SU-DHL-6 (cell line): ENCODE results near the gene BMP7.

Experiments
- H2AFZ ChIP-seq: fragments of 200-600 bp; sonication (generic); 2 replicates; pipeline ENCODE4 v1.6.1; 2014; ENCODE audit warnings: low read depth, mild to moderate bottlenecking, moderate library complexity, mixed read lengths, antibody characterized with exemption, low read length; ENCODE audit not compliant: severe bottlenecking
- H3F3A ChIP-seq: fragments of 200-600 bp; shearing (Covaris generic); 2 replicates; pipeline ENCODE4 v1.6.0; 2016; ENCODE audit warnings: antibody characterized with exemption, mild to moderate bottlenecking; ENCODE audit not compliant: insufficient read depth
- H3K27ac ChIP-seq: fragments of 200-600 bp; sonication (generic); 2 replicates; pipeline ENCODE4 v1.5.1; 2016; ENCODE audit warnings: low read depth, mild to moderate bottlenecking, low read length, moderate library complexity, mixed read lengths
- H3K27me3 ChIP-seq: fragments of 200-600 bp; sonication (generic), shearing (Covaris generic); 2 replicates; pipeline ENCODE4 v1.6.0; 2014; ENCODE audit warnings: mild to moderate bottlenecking, low read length
- H3K36me3 ChIP-seq: fragments of 200-600 bp; sonication (generic); 2 replicates; pipeline ENCODE4 v1.6.1; 2014; ENCODE audit warnings: mild to moderate bottlenecking, low read length, mixed read lengths
- H3K4me2 ChIP-seq: fragments of 300-600, 200-600 bp; shearing (Covaris generic), sonication (generic); 2 replicates; pipeline ENCODE4 v1.6.0; 2014; ENCODE audit warnings: low read length, low read depth, mild to moderate bottlenecking; ENCODE audit not compliant: poor library complexity, severe bottlenecking
- H3K4me3 ChIP-seq: fragments of 200-600 bp; sonication (generic); 2 replicates; pipeline ENCODE4 v1.5.1; 2014; ENCODE audit warnings: antibody characterized with exemption, low read length, mild to moderate bottlenecking, mixed read lengths; ENCODE audit not compliant: insufficient read depth, poor library complexity, severe bottlenecking
- H3K79me2 ChIP-seq: fragments of 200-600 bp; sonication (generic); 2 replicates; pipeline ENCODE4 v1.6.1; 2014; ENCODE audit warnings: mild to moderate bottlenecking, low read length, moderate library complexity; ENCODE audit not compliant: insufficient read depth
- H3K9ac ChIP-seq: fragments of 200-600 bp; sonication (generic); 2 replicates; pipeline ENCODE4 v1.7.0; 2014; ENCODE audit warnings: mild to moderate bottlenecking, low read length
- H3K9me2 ChIP-seq: fragments of 200-600 bp; sonication (generic); replicated peaks from 2 replicates; pipeline ENCODE4 v1.6.1; 2014; ENCODE audit warnings: low read length; ENCODE audit not compliant: insufficient read depth
- H3K9me3 ChIP-seq: fragments of 200-600 bp; sonication (generic); 2 replicates; pipeline ENCODE4 v1.6.1; 2014; ENCODE audit warnings: low read length, mixed read lengths; ENCODE audit not compliant: insufficient read depth
- H4K20me1 ChIP-seq: fragments of 200-600 bp; sonication (generic); 2 replicates; pipeline ENCODE4 v1.6.1; 2014; ENCODE audit warnings: low read depth, mild to moderate bottlenecking, antibody characterized with exemption, low read length, moderate library complexity, mixed read lengths
- CTCF ChIP-seq: fragments of 200-600 bp; sonication (generic); IDR thresholded peaks from one replicate; pipeline ENCODE4 v1.5.1; 2017; ENCODE audit warnings: antibody characterized with exemption, mild to moderate bottlenecking, low read length, moderate library complexity; ENCODE audit not compliant: insufficient read depth, poor library complexity, severe bottlenecking
- EZH2phosphoT487 ChIP-seq: fragments of 200-600 bp; sonication (generic), shearing (Covaris generic); conservative IDR thresholded peaks from 2 replicates; pipeline ENCODE4 v1.6.1; 2018; ENCODE audit warnings: mild to moderate bottlenecking, antibody characterized with exemption, low read length, moderate library complexity, mixed read lengths

The BMP7 gene

GRCh38 chr20:57213291-57213690 is 53.1 kb downstream of the BMP7 start:
- TF ChIP-seq CTCF (no peak), EZH2phosphoT487 (no peak)
- no peak overlapping the region for H3K9ac ChIP-seq
- H3K9me2 ChIP-seq = no peaks in the 10 kb centered on the region
- peaks cover 79% of the 10 kb centered on the region for H3K79me2 ChIP-seq
- no peaks in the 10 kb centered on the region for H3F3A ChIP-seq
- H3K4me2 ChIP-seq = no peak overlapping the region
- H3K36me3 ChIP-seq = peaks cover 5% of the 10 kb centered on the region; the same call in 1 of the 2 replicates
- H4K20me1 ChIP-seq = no peaks in the 10 kb centered on the region; the same call in 1 of the 2 replicates
- H3K27me3 ChIP-seq = no peaks in the 10 kb centered on the region
- no peaks in the 10 kb centered on the region for H3K9me3 ChIP-seq
- H2AFZ ChIP-seq = no peak overlapping the region
- H3K4me3 ChIP-seq = no peak overlapping the region
- H3K27ac ChIP-seq = no peak overlapping the region

- no peaks in the 10 kb centered on the region for H3K9me3 ChIP-seq
- H3F3A ChIP-seq = no peaks in the 10 kb centered on the region
- no peak overlapping the region for H3K27ac ChIP-seq
- no peaks in the 10 kb centered on the region for H3K9me2 ChIP-seq
- H4K20me1 ChIP-seq = no peaks in the 10 kb centered on the region; the same call in 1 of the 2 replicates
- no peaks in the 10 kb centered on the region for H3K27me3 ChIP-seq
- H3K79me2 ChIP-seq = peaks cover 83% of the 10 kb centered on the region
- no peak overlapping the region for H3K9ac ChIP-seq
- H3K36me3 ChIP-seq = peaks cover 7% of the 10 kb centered on the region; the same call in 1 of the 2 replicates
- no peak overlapping the region for H3K4me3 ChIP-seq
- TF ChIP-seq CTCF (no peak), EZH2phosphoT487 (no peak)
- H3K4me2 ChIP-seq = no peak overlapping the region
- no peak overlapping the region for H2AFZ ChIP-seq
Observed at GRCh38 chr20:57212534-57213276, 53.7 kb downstream of the BMP7 start.

- no peak for TF ChIP-seq EZH2phosphoT487
- TF ChIP-seq CTCF = no peak
- H3K9ac ChIP-seq = no peak overlapping the region
- H3K27ac ChIP-seq = no peak overlapping the region
Observed at GRCh38 chr20:57211908-57212533, 54.4 kb downstream of the BMP7 start.

More at GRCh38 chr20:57211908-57212533, 54.4 kb downstream of the BMP7 start:
- Histone ChIP-seq H3K9me2 (no peaks in the 10 kb centered on the region), H3K79me2 (peaks cover 83% of the 10 kb centered on the region), H3K4me2 (no peak overlapping the region), H3K27me3 (no peaks in the 10 kb centered on the region), H3K4me3 (no peak overlapping the region), H4K20me1 (no peaks in the 10 kb centered on the region; the same call in 1 of the 2 replicates), H3F3A (no peaks in the 10 kb centered on the region), H3K36me3 (peaks cover 10% of the 10 kb centered on the region; the same call in 1 of the 2 replicates), H2AFZ (no peak overlapping the region), H3K9me3 (no peaks in the 10 kb centered on the region)
